HL-60 (cell line): Measurements from ENCODE around the gene EFR3B.
A peak's percentile ranks its signal among the peaks of the same experiment; 100 is the strongest.

Experiments used
- DNase-seq, 2 experiments: peaks; one replicate each; pipeline ENCODE4 v3.0.0-alpha.2; 2010 to 2020; ENCODE audit warnings: low read depth in 1 of 2, low spot score in 1 of 2
- H3K27ac ChIP-seq: fragments of 250-450 bp; sonication (Bioruptor Pico); replicated peaks from 2 replicates; pipeline ENCODE4 v1.5.1; 2020; ENCODE audit warnings: mild to moderate bottlenecking, moderate library complexity
- H3K27me3 ChIP-seq: fragments of 250-450 bp; sonication (Bioruptor Pico); 2 replicates; pipeline ENCODE4 v1.5.1; 2021; ENCODE audit warnings: mild to moderate bottlenecking, moderate library complexity; ENCODE audit not compliant: insufficient read depth, poor library complexity, severe bottlenecking
- H3K4me3 ChIP-seq: replicated peaks from 2 replicates; pipeline ENCODE4 v1.5.1; 2011; ENCODE audit warnings: mild to moderate bottlenecking, control low read depth, low read length; ENCODE audit not compliant: insufficient read depth
- GABPA ChIP-seq: IDR thresholded peaks from 2 replicates; pipeline ENCODE4 v1.6.1; 2012; ENCODE audit warnings: low read depth
- POLR2AphosphoS5 ChIP-seq: IDR thresholded peaks from 2 replicates; pipeline ENCODE4 v1.6.1; 2012; ENCODE audit warnings: low read depth
- SPI1 ChIP-seq: IDR thresholded peaks from 2 replicates; pipeline ENCODE4 v1.6.1; 2012; ENCODE audit warnings: low read depth, mild to moderate bottlenecking, borderline replicate concordance
- TF ChIP-seq, protein P1 (sequence below): IDR thresholded peaks from 2 replicates; pipeline ENCODE4 v1.6.1; 2012; ENCODE audit warnings: low read depth; ENCODE audit not compliant: insufficient replicate concordance
- TF ChIP-seq, protein P2 (sequence below): IDR thresholded peaks from one replicate; pipeline ENCODE4 v1.5.1; 2011; ENCODE audit warnings: low read length, control low read depth, inconsistent platforms; ENCODE audit not compliant: insufficient read depth

EFR3B gene

GRCh38 chr2:25044011-25044410, 2.1 kb downstream of the EFR3B start:
- H3K27me3 ChIP-seq: peaks cover 30% of the 10 kb centered on the region

DNA sequence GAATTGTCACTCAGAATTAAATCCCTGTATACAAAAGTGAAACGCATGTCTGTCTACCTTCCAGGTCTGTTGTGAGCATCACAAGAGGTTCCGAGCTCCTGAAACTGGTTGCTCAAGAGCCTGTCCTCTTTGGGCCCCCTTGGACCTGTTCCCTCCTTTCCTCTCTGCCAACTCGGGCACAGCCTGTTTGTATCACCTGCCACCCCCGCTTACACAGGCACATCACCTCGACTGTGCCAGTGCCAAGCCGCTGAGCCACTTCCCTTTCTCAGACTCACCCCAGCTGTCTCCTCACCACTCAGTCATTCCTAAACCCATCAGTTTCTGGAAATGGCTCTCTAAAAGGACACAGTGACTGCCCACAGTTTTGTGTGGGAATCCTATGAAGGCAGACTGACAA, 3.1 kb downstream of the EFR3B start:
- TF ChIP-seq SPI1: peak; percentile 74
- TF ChIP-seq, protein P1, sequence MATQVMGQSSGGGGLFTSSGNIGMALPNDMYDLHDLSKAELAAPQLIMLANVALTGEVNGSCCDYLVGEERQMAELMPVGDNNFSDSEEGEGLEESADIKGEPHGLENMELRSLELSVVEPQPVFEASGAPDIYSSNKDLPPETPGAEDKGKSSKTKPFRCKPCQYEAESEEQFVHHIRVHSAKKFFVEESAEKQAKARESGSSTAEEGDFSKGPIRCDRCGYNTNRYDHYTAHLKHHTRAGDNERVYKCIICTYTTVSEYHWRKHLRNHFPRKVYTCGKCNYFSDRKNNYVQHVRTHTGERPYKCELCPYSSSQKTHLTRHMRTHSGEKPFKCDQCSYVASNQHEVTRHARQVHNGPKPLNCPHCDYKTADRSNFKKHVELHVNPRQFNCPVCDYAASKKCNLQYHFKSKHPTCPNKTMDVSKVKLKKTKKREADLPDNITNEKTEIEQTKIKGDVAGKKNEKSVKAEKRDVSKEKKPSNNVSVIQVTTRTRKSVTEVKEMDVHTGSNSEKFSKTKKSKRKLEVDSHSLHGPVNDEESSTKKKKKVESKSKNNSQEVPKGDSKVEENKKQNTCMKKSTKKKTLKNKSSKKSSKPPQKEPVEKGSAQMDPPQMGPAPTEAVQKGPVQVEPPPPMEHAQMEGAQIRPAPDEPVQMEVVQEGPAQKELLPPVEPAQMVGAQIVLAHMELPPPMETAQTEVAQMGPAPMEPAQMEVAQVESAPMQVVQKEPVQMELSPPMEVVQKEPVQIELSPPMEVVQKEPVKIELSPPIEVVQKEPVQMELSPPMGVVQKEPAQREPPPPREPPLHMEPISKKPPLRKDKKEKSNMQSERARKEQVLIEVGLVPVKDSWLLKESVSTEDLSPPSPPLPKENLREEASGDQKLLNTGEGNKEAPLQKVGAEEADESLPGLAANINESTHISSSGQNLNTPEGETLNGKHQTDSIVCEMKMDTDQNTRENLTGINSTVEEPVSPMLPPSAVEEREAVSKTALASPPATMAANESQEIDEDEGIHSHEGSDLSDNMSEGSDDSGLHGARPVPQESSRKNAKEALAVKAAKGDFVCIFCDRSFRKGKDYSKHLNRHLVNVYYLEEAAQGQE: no peak
- peaks cover 30% of the 10 kb centered on the region for H3K27me3 ChIP-seq
- no peak overlapping the region for H3K4me3 ChIP-seq
- DNase-seq: no peak
- no peak overlapping the region for H3K27ac ChIP-seq

More at GRCh38 chr2:25044011-25044410, 2.1 kb downstream of the EFR3B start:
- Histone ChIP-seq H3K4me3 (no peak overlapping the region), H3K27ac (no peak overlapping the region)
- no peak for DNase-seq
- TF ChIP-seq, protein P2, sequence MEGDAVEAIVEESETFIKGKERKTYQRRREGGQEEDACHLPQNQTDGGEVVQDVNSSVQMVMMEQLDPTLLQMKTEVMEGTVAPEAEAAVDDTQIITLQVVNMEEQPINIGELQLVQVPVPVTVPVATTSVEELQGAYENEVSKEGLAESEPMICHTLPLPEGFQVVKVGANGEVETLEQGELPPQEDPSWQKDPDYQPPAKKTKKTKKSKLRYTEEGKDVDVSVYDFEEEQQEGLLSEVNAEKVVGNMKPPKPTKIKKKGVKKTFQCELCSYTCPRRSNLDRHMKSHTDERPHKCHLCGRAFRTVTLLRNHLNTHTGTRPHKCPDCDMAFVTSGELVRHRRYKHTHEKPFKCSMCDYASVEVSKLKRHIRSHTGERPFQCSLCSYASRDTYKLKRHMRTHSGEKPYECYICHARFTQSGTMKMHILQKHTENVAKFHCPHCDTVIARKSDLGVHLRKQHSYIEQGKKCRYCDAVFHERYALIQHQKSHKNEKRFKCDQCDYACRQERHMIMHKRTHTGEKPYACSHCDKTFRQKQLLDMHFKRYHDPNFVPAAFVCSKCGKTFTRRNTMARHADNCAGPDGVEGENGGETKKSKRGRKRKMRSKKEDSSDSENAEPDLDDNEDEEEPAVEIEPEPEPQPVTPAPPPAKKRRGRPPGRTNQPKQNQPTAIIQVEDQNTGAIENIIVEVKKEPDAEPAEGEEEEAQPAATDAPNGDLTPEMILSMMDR: no peak
- TF ChIP-seq, protein P1: no peak
- TF ChIP-seq POLR2AphosphoS5 (no peak), SPI1 (no peak), GABPA (no peak)

DNA sequence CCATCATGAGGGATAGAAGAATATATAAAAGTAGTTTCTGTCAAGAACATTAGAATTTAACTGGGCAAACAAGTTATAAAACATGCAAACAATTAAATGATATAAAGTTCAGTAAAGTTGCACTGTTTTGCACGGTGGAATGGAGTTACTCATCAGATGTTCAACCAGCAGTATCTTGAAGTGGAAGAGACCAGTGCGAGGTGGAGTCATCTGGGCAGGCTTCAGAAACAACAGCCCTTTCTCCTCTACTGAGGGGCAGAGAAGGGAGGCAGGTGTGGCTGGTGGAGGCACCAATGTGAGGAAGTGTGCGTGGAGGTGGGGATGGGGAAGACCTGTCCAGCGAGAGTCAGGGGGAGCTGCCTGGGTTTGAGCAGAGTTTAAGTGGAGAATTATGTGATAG, 7.5 kb downstream of the EFR3B start:
- H3K27me3 ChIP-seq: peaks cover 8% of the 10 kb centered on the region
- H3K27ac ChIP-seq: no peak overlapping the region
- no peak for DNase-seq
- TF ChIP-seq POLR2AphosphoS5: no peak
- TF ChIP-seq, protein P1: no peak
- no peak for TF ChIP-seq GABPA
- TF ChIP-seq SPI1: no peak
- TF ChIP-seq, protein P2: no peak
- no peak overlapping the region for H3K4me3 ChIP-seq

DNA sequence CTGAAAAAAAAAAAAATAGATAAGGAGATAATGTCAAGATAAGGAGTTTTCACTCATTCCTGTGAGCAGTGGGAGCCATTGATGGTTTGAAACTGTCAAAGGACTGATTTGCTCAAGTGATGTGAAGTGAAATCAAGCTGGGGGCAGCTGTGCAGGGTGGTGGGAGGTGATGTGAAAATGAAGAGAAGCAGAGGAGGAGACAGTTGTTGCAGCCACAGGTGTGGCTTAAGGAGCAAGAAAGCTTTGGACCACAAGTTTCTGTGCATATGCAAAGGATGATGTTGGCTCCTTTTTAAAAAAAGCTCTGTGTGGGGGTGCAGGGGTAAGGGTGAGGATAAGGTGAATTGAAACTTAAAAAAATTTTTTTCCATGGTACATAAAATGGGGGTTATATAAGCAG, 8.3 kb downstream of the EFR3B start:
- DNase-seq: no peak
- no peak overlapping the region for H3K4me3 ChIP-seq
- H3K27me3 ChIP-seq: peaks cover 3% of the 10 kb centered on the region
- TF ChIP-seq, protein P1: no peak
- no peak for TF ChIP-seq GABPA
- no peak for TF ChIP-seq POLR2AphosphoS5
- TF ChIP-seq, protein P2: no peak
- no peak for TF ChIP-seq SPI1
- no peak overlapping the region for H3K27ac ChIP-seq
